GM21423 (cell line): ENCODE measurements around the gene KCNJ16.
"Not testable (repeated sequence)": the region's sequence is repeated elsewhere in the genome, so short reads cannot be mapped to it uniquely, and the experiment has no call there.

ENCODE experiments used
- ATAC-seq: cut with Tn5 transposase; IDR thresholded peaks from one replicate; pipeline ENCODE4 v1.9.1; 2021; ENCODE audit warnings: mild to moderate bottlenecking, moderate library complexity; ENCODE audit not compliant: unreplicated experiment

Gene KCNJ16

GRCh38 chr17:70074956-70075355 is at the start of gene KCNJ16:
Gene KCNJ16 (plus strand): TSS chr17:70075225. CDS start chr17:70132088, 56,863 bp downstream.
- ATAC-seq = no peak

- ATAC-seq = no peak
These were observed 46.6 kb upstream of the KCNJ16 start for GRCh38 chr17:70028397-70028796.

- ATAC-seq = no peak
These were observed 45.9 kb upstream of the KCNJ16 start for GRCh38 chr17:70028978-70029767.

GRCh38 chr17:70030371-70030770 is 44.7 kb upstream of the KCNJ16 start:
- no peak for ATAC-seq

- ATAC-seq = no peak
These were observed 43.7 kb upstream of the KCNJ16 start for GRCh38 chr17:70031341-70031740.

GRCh38 chr17:70033165-70033564 is 41.9 kb upstream of the KCNJ16 start:
- ATAC-seq = no peak

GRCh38 chr17:70034158-70034557 is 40.9 kb upstream of the KCNJ16 start:
- no peak for ATAC-seq

GRCh38 chr17:70037498-70037897 is 37.5 kb upstream of the KCNJ16 start:
- ATAC-seq = no peak

- no peak for ATAC-seq
These were observed 34.7 kb upstream of the KCNJ16 start for GRCh38 chr17:70040336-70040735.

- ATAC-seq = no peak
These were observed 34.0 kb upstream of the KCNJ16 start for GRCh38 chr17:70041061-70041460.

- ATAC-seq = no peak
These were observed 33.5 kb upstream of the KCNJ16 start for GRCh38 chr17:70041540-70041939.

- ATAC-seq = not testable (repeated sequence)
These were observed 29.2 kb upstream of the KCNJ16 start for GRCh38 chr17:70045780-70046179.

GRCh38 chr17:70047619-70048419 is 27.2 kb upstream of the KCNJ16 start:
- ATAC-seq = no peak

- ATAC-seq = no peak
These were observed 25.0 kb upstream of the KCNJ16 start for GRCh38 chr17:70049801-70050591.

- no peak for ATAC-seq
These were observed 24.1 kb upstream of the KCNJ16 start for GRCh38 chr17:70050931-70051330.

GRCh38 chr17:70053241-70054234 is 21.5 kb upstream of the KCNJ16 start:
- ATAC-seq = no peak

- ATAC-seq = no peak
These were observed 20.0 kb upstream of the KCNJ16 start for GRCh38 chr17:70055000-70055399.

GRCh38 chr17:70059071-70059470 is 16.0 kb upstream of the KCNJ16 start:
- no peak for ATAC-seq

GRCh38 chr17:70059649-70060048 is 15.4 kb upstream of the KCNJ16 start:
- ATAC-seq = no peak

- ATAC-seq = no peak
These were observed 14.6 kb upstream of the KCNJ16 start for GRCh38 chr17:70060415-70060814.
